Stimulated activated CD8-positive, alpha-beta memory T cell treated with anti-CD3 and anti-CD28 coated beads, Interleukin-7, amount 100 ng/mL, for 4 hours (primary cell): ENCODE results near the gene PLEKHA7.
"Not testable (repeated sequence)": the region's sequence is repeated elsewhere in the genome, so short reads cannot be mapped to it uniquely, and the experiment has no call there.

Experiments
- DNase-seq, 2 donors: peaks; one replicate each; pipeline ENCODE4 v3.0.0-alpha.2; 2020; ENCODE audit warnings: low read depth in 2 of 2

Gene PLEKHA7

DNA sequence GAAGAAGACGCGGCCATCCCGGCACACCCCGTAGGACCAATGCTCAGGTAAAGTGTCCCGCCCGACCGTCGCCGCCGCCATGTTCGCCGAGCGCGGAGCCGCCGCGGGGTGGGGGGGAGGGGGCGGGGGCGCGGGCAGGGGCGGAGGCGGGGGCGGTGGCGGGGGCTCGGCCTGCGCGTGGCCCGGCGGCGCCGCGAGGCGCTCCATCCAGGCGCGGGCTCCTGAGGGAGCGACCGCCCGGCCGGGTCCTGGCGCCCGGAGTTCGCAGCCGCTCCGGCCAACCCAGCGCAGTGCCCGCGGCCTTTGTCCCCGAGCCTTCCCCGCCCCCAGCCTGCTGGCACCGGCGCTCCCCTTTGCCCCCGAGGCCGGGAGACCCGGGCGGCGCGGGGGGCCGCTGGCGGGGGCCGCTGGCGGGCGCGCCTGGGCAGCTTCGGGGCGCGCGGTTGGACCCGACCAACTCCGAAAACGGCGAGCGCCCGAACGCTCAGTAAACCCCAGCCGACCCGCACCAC lies at the start of gene PLEKHA7:
Gene PLEKHA7 (minus strand): TSS at position 94 of the 512 bp plus-strand sequence. CDS start 13 bp downstream, at position 81.
- DNase-seq = no peak

- peak in 1 of 2 donors; percentile 10 for DNase-seq
These were observed 49.2 kb upstream of the PLEKHA7 start for GRCh38 chr11:17063171-17064002.

DNA sequence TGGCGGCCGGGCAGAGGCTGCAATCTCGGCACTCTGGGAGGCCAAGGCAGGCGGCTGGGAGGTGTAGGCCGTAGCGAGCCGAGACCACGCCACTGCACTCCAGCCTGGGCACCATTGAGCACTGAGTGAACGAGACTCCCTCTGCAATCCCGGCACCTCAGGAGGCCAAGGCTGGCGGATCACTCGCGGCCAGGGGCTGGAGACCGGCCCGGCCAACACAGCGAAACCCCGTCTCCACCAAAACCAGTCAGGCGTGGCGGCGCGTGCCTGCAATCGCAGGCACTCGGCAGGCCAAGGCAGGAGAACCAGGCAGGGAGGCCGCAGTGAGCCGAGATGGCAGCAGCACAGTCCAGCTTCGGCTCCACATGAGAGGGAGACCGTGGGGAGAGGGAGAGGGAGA lies 36.9 kb upstream of the PLEKHA7 start:
- DNase-seq = not testable (repeated sequence)

DNA sequence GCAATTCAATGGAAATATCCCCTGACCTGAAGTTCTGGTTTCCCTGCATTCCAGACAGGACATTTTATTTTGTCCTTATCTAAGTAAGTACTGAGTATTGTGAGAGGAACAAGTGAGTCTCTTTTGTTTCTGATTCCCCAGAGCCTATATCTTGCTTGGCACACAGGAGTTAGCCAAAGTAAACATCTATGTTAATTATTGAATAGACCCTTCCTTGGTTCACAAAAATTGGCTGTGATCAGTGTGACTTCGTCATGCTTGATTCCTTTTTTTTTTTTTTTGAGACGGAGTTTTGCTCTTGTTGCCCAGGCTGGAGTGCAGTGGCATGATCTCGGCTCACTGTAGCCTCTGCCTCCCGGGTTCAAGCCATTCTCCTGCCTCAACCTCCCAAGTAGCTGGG lies 34.3 kb upstream of the PLEKHA7 start:
- DNase-seq = not testable (repeated sequence)

DNA sequence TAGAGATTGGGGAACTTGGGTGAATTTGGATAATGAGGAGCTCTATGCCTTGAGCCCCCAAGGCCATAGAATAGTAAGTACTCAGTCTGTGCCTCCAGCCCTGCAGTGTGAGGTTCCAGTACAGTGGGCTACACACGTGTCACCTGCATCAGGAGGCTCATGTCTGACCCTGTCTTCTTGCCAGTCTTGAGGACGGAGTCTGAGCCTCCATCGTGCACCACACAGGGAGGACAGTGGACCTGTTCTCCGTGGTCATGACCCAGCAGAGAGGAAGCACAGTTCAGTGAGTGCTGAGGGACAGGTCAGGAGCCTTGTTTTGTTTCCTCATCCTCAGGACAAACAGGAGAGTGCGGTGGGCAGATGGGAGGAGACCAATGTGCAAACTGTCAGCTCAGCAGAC lies 32.5 kb upstream of the PLEKHA7 start:
- no peak for DNase-seq

GRCh38 chr11:17036666-17037658 lies 22.7 kb upstream of the PLEKHA7 start:
- no peak for DNase-seq

DNA sequence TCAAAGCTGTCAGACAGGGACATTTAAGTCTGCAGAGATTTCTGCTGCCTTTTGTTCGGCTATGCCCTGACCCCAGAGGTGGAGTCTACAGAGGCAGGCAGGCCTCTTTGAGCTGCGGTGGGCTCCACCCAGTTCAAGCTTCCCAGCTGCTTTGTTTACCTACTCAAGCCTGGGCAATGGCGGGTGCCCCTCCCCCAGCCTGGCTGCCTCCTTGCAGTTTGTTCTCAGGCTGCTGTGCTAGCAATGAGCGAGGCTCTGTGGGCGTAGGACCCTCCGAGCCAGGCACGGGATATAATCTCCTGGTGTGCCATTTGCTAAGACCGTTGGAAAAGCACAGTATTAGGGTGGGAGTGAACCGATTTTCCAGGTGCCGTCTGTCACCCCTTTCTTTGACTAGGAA lies 19.8 kb upstream of the PLEKHA7 start:
- DNase-seq = not testable (repeated sequence)

- no peak for DNase-seq
These were observed 12.4 kb upstream of the PLEKHA7 start for GRCh38 chr11:17026487-17027082.

GRCh38 chr11:17024924-17025323 lies 10.7 kb upstream of the PLEKHA7 start:
- DNase-seq = no peak

DNA sequence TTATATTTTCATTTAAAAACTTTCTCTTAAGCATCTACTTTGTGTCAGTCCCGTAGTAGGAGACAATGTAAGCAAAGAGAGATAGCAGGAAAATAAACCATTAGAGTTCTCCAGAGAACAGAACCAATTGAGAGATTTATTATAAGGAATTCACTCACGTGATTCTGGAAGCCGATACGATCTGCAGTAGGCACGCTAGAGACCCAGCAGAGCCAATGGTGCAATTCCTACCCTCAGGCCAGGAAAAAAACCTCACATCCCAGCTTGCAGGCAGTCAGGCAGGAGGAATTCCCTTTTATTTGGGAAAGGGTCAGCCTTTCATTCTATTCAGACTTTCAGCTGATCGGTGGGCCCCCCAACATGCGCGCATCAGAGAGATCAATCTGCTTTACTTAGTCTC lies 7.3 kb upstream of the PLEKHA7 start:
- DNase-seq = no peak

- no peak for DNase-seq
These were observed 6.6 kb upstream of the PLEKHA7 start for GRCh38 chr11:17020831-17021230.

DNA sequence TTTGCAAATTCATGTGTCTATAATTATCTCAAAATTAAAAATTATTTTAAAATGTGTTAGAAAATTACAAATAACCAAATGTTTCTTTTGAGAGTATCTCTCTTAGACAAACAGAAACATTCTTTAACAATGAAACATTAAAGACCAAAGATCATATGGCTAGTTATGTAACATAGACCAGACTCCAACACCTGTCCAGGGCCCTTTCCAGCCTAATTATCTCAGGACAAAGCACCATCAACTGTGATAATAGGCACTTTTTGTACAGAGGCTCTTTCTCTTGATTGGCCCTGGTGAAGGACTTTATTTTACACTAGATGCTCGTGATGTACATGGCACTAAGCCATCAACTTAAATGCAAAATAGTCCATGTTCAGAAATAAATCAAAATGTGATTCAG lies 5.0 kb upstream of the PLEKHA7 start:
- DNase-seq = no peak

DNA sequence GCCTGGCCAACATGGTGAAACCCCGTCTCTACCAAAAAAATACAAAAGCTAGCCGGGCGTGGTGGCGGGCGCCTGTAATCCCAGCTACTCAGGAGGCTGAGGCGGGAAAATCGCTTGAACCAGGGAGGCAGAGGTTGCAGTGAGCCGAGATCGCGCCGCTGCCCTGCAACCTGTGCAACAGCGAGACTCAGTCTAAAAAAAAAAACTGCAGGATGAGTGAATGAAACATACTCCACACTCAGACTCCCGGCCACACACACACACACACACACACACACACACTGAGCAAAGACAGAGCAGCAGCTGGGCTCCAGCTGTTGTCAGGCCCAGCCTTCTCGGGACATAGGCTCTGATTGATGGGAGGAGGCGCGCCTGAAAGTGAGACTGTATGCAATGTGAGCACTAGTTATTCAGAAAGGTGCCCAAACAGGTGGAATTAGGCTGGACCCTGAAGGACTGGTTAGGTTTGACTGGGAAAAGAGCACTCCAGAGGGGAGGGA lies 1.5 kb upstream of the PLEKHA7 start:
- no peak for DNase-seq

- peak in 1 of 2 donors; percentile 7 for DNase-seq
These were observed 816 bp upstream of the PLEKHA7 start for GRCh38 chr11:17014833-17015626.

DNA sequence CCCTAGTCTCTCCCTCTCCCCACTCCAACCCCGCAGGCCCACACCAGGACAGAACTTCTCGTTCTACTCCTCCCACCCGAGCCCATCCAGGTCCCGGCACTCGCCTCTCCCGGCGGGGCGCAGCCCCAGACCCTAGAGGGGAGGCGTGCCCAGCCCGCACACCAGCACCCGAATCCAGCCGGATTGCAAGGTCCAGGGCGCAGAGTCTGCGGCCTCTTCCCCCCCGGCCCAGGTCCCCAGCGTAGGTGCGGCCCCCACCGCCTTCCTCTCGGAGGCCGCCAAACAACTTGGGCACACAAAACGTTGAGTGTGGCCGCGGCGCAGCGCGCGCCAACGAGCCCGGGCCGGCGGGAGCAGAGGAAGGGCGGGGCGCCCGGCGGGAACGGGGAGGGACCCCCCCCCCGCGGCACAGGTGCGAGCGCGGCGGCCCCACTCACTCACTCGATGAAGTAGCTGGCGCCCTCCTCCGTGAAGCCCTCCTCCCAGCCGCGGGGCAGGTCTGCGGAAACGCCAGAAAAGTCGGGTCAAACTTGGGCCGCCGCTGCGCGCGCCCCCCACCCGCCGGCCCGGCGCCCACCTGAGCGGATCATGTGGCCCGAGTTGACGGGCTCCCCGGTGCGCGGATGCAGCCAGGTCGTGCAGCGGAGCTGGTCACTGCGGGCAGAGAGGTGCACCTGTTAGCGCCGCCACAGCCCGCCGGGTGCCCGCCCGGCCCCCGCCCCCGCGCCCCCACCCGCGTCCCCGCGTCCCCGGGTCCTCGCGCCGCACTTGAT lies 480 bp downstream of the PLEKHA7 start:
- no peak for DNase-seq

DNA sequence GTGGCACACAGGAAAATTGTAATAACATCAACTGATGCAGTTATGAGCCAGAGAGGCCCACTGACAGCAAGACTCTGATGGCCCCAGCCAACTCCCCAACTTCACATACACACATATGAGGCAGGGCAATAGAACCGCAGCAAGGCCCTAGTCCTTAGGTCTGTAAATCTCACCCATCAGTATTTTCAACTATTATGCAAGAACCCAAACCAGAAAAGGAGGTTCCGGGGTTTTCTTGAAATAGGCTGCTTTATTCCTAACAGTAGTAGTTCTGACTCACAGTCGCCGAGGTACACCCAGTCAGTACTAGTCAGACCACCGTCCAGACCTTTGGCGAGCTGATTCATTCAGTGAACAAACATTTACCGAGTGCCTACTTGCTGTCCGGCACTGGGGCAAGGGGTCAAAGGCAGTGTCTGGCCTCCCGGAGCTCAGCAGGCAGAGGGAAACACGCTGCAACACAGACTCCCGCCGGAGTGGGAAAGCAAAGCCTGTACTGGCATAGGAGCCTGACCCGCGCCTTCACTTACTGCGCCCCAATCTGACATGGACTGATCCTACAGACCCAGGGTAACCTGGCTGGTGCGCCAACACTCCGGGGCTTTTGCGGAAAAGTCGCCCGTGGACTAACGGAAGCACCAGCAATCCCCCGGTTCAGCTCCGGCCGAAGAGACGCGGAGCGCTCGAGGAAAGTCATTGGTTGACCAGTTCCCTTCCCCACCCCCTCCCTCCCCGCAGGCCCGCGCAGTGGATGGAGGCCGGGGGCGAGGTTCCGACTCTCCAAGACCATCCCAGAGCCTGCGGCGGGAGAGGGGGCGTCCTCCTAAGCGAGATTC lies 1.3 kb downstream of the PLEKHA7 start:
- no peak for DNase-seq

DNA sequence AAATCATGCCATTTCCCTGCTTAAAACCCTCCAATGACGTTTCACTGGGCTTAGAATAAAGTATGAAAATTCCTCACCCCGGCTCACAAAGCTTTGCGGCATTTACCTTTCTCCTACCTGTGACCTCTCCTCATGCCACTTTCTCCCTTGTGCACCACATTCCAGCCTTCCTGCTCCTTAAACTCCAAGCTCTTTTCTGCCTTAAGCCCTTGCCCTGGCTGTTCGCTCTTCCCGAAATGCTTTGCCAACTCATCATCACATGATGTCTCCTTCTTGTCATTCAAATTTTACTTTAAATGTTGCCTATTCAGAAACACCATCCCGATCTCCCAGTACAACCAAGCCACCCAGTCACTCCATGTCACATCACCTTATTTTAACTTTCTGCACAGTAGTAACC lies 2.0 kb downstream of the PLEKHA7 start:
- no peak for DNase-seq

- DNase-seq = no peak
These were observed 3.3 kb downstream of the PLEKHA7 start for GRCh38 chr11:17010851-17011420.

DNA sequence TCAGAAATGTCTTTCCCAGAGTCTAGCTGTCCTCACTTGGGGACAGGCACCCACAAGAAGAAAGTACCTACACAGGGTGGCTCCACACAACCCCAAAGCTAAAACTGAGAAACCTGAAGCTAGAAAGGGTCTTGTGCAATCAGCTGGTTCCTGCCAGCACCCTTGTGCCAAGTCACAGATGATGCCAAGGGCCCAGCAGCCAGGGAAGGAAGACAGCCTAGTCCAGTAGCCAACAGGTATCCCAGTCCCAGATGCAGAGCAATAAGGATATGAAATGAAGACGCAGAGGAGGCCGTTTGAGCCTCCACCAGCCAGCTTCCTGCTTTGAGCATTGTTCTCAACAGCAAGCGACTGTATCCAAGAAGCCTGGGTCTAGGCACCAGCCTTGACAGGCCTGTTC lies 6.1 kb downstream of the PLEKHA7 start:
- no peak for DNase-seq
